ENCODE data around the gene METTL13. TPM values are rescaled to one million over a fixed set of nuclear protein-coding genes. Genes with fewer than 3 reads are reported as not detected.

METTL13 gene
- total RNA-seq, 2 experiments from 2014 or later = 59.7 to 66.0 TPM

- CTCF ChIA-PET = no interaction called here
- POLR2A ChIA-PET = no interaction called here
Measured at GRCh38 chr1:171762143-171762563, 19.3 kb upstream of the METTL13 start.

DNA sequence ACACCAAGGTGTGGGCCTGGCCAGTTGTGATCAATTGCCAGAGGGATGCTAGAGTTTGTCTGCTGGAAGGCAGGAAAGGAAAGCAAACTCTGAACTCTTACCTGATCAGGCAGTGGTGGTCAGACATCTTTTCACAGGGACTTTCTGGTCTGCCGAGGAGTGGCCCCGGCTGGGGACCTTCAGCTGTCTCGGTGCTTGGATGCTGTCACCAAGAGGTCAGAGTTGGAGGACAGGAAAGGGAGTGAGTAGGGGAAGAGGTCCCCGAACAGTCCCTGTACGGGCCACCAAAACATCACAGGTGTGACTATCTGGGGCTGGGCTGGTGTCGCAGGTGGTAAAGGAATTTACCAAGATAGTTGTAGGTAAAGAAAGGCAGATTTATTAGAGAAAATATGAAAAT lies 17.7 kb upstream of the METTL13 start:
- ChIA-PET POLR2A (no interaction called here), CTCF (no interaction called here)

DNA sequence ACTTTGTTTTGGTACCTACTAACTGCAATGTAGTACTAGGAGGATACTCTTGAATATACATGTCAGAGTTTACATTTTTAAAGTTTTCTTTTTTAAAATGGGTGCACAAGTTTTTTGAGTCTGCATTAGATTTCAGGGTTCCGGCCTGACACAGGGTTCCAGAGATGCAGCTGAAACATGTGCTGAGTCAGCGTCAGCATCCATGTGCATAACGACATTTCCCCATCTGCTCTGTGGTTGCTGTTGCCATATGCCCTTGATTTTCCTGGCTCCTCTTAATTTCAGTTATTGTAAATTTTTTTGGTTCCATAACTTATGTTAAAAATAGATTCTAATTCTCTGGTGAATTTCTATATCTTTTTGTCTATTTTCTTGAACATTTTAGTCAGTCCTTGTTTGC lies 12.3 kb upstream of the METTL13 start:
- ChIA-PET CTCF (no interaction called here), POLR2A (no interaction called here)

DNA sequence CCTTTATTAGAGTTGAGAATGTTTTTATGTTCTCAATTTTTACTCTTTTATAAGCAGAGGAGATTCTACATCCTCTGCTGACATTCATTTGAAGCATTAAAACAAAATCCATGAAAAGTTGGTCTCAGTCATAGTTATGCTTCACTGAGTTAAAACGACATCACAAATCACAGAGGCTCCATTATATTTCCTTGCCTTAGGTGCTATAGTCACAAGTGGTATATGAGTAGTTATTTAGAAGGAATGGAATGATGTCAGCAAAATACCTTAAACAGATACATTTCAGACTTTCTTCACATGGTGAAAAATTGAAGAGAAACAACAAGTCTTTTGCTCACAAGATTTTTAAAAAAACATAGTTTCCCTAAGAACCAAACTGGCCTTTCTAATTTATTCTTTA lies 11.7 kb upstream of the METTL13 start:
- ChIA-PET CTCF (no interaction called here), POLR2A (no interaction called here)

GRCh38 chr1:171772312-171772711 lies 9.1 kb upstream of the METTL13 start:
- ChIA-PET POLR2A (no interaction called here), CTCF (no interaction called here)

- ChIA-PET CTCF (interaction anchor here (1.7 kb wide), 1 partner anchor 38 kb away, joined by 4 read pairs; the partner anchor contains the start of gene VAMP4), POLR2A (interaction anchor here (0.8 to 1.5 kb wide), 3 partner anchors 37 to 404 kb away, joined by 3 to 6 read pairs (median 4); partner anchors contain the start of gene VAMP4)
Measured at GRCh38 chr1:171780583-171781175, 781 bp upstream of the METTL13 start.

- CTCF ChIA-PET = interaction anchor here (1.5 kb wide), 1 partner anchor 202 kb away, joined by 4 read pairs; no protein-coding TSS in a partner anchor
- POLR2A ChIA-PET = no interaction called here
Measured at GRCh38 chr1:171783816-171784530, 2.5 kb downstream of the METTL13 start.

DNA sequence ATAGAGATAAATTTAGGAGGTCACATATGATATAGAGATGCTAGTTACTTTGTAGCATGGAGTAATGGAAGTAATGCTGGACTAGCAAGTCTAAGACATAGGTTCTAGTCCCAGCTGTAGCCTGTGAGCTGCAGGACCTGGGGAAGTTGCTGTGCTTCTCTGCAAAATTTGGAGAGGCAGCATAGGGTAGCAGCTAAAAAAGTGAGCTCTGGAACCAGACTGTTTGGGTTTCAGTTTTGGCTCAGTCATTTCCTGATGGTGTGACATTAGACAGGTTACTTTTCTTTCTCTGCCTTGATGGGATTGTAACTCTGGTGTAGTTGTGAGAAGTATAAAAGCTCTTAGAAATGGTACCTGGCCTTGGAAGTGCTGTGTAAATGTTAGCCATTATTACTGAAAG lies 3.3 kb downstream of the METTL13 start:
- CTCF ChIA-PET = interaction anchor here (1.5 kb wide), 1 partner anchor 201 kb away, joined by 4 read pairs; no protein-coding TSS in a partner anchor

DNA sequence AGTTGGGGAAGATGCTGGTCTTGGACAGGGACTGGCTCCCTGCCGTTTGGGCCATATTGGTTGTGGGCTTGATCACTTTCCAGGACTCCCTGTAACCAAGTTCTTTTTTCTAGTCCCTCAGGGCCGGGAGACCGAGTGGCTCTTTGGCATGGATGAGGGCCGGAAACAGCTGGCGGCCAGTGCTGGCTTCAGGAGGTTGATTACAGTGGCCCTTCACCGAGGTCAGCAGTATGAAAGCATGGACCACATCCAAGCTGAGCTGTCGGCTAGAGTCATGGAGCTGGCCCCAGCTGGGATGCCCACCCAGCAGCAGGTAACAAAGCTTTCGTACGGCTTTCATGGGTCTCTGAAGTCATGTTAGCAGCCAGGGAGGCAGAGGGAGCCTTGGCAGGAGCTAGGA lies 4.3 kb downstream of the METTL13 start:
- CTCF ChIA-PET = interaction anchor here (1.5 kb wide), 1 partner anchor 16 kb away, joined by 3 read pairs; no protein-coding TSS in a partner anchor

More for the DNA sequence above, 3.3 kb downstream of the METTL13 start:
- POLR2A ChIA-PET = interaction anchor here (0.6 kb wide), 1 partner anchor 51 kb away, joined by 5 read pairs; no protein-coding TSS in a partner anchor

GRCh38 chr1:171786534-171786933 lies 5.1 kb downstream of the METTL13 start:
- ChIA-PET CTCF (interaction anchor here (0.5 to 1.5 kb wide), 2 partner anchors 16 to 31 kb away, joined by 3 read pairs; no protein-coding TSS in a partner anchor), POLR2A (no interaction called here)

More for the DNA sequence above, 4.3 kb downstream of the METTL13 start:
- POLR2A ChIA-PET = no interaction called here

GRCh38 chr1:171787686-171788480 lies 6.4 kb downstream of the METTL13 start:
- ChIA-PET CTCF (no interaction called here), POLR2A (no interaction called here)

DNA sequence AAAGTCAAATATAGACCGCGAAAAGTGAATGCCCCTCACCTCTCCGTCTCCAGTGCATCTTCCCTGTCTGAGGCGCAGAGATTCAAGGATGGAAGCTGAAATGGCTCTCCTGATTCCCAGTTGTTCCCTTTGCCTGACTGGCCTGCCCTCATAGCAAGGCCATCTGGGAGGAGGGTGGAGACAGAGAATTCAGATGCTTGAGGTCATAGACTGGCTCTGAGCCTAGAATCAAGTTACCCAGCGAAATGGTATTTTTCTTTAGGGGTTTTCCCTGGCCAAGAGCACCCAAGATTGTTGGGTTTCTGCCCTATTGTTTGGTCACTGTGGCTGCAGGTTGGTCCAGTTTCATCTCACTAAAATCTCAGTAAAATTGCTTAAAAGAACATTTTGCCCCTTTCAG lies 7.2 kb downstream of the METTL13 start:
- POLR2A ChIA-PET = no interaction called here
- CTCF ChIA-PET = no interaction called here

DNA sequence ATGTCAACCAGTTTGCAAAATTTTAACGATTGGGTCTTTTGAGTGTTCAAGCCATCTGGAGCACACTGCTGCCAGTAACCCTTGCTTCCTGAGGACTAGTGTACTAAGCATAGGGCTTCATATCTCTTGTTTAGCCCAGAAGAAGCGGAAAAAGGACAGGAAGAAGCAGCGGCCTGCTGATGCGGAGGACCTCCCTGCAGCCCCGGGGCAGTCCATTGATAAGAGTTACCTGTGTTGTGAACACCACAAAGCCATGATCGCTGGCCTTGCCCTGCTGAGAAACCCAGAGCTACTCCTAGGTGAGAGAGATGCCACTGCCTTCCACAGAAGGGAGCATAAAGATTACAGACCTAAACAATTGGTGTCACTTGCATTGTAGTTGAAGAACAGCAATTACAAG lies 8.9 kb downstream of the METTL13 start:
- POLR2A ChIA-PET = no interaction called here
- CTCF ChIA-PET = interaction anchor here (1.3 kb wide), 1 partner anchor 8 kb away, joined by 3 read pairs; no protein-coding TSS in a partner anchor

DNA sequence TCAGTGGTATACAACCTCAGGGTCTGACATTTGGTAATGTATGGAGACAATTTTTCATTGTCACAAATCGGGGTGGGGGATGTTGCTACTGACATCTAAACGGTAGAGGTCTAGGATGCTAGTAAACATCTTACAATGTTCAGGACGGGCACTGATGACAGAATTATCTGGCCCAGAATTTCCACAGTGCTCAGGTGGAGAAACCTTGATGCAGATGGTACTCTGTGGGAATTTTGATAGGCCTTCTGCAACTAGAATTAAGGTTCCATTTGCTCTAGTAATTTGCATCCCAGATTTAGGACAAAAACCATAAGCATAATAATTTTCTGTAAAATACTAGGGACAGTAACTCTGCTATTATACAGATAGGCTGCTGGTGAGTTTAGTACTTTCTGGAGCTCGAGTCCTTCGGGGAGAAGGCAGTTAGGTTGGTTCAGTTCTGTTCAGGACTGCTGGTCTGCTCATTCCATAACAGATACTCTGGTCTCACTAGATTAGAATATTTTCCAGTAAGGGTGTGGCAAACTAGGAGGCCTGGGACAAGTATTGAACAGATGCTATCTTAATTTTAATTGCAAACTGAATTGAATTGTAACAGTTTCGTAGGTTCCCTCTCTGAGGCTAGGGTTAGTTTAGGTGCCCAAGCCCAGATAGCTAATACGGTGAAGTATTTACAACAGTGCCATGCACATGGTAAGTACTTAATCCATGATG lies 11.4 kb downstream of the METTL13 start:
- ChIA-PET POLR2A (no interaction called here), CTCF (interaction anchor here (0.5 to 1.2 kb wide), 2 partner anchors 148 to 1943 kb away, joined by 3 read pairs; no protein-coding TSS in a partner anchor)

- CTCF ChIA-PET = interaction anchor here (1.2 kb wide), 1 partner anchor 149 kb away, joined by 3 read pairs; no protein-coding TSS in a partner anchor
- POLR2A ChIA-PET = no interaction called here
Measured at GRCh38 chr1:171793636-171794035, 12.2 kb downstream of the METTL13 start.

DNA sequence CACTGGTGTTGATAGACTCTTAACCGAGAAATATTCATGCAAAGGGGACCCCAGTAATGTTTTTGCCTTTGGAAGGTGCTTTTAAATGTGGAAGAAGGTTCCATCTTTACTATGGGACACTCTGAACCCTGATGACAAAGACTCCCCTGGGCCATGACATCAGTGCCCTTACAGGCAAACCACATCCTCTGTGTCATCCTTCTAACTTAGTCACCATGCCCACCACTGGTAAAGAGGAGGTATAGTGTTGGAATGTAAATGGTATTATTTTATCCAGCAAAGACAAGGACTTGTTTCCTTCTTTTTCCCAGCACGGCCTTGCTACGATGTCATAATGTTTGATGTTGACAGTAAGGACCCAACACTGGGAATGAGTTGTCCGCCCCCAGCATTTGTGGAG lies 12.6 kb downstream of the METTL13 start:
- ChIA-PET CTCF (interaction anchor here (0.7 to 1.2 kb wide), 2 partner anchors 33 to 149 kb away, joined by 3 read pairs; no protein-coding TSS in a partner anchor), POLR2A (interaction anchor here (0.7 kb wide), 1 partner anchor 48 kb away, joined by 3 read pairs; no protein-coding TSS in a partner anchor)

- POLR2A ChIA-PET = no interaction called here
- CTCF ChIA-PET = no interaction called here
Measured at GRCh38 chr1:171796592-171796991, 15.1 kb downstream of the METTL13 start.

DNA sequence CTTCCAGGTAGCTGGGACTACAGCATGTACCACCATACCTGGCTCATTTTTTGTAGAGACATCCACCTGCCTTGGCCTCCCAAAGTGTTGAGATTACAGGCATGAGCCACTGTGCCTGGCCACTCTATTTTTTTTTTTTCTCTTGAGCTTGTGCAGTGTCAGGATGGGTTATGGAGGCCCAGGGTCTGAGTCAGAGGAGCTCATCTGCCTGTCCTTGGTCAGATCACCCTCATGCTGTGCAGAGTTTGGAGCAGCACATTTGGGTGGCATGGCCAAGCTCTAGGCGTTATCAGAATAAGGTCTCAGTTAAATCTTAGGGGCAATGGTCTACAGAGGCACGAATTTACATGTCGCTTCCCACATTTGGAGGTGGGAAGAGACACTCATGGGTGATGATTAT lies 16.9 kb downstream of the METTL13 start:
- ChIA-PET POLR2A (no interaction called here), CTCF (no interaction called here)

GRCh38 chr1:171798765-171799164 lies 17.3 kb downstream of the METTL13 start:
- ChIA-PET CTCF (no interaction called here), POLR2A (interaction anchor here (1.0 kb wide), 1 partner anchor 43 kb away, joined by 3 read pairs; the partner anchor contains the start of gene DNM3)

Data from activated CD8-positive, alpha-beta memory T cell treated with anti-CD3 and anti-CD28 coated beads for 36 hours (primary cell).